GM18498 (cell line): Measurements from ENCODE around the gene SNED1.
"Not testable (repeated sequence)": the region's sequence is repeated elsewhere in the genome, so short reads cannot be mapped to it uniquely, and the experiment has no call there.

Experiments
- ATAC-seq: cut with Tn5 transposase; IDR thresholded peaks from one replicate; pipeline ENCODE4 v1.9.1; 2021; ENCODE audit warnings: mild to moderate bottlenecking, moderate library complexity; ENCODE audit not compliant: unreplicated experiment

SNED1 gene

DNA sequence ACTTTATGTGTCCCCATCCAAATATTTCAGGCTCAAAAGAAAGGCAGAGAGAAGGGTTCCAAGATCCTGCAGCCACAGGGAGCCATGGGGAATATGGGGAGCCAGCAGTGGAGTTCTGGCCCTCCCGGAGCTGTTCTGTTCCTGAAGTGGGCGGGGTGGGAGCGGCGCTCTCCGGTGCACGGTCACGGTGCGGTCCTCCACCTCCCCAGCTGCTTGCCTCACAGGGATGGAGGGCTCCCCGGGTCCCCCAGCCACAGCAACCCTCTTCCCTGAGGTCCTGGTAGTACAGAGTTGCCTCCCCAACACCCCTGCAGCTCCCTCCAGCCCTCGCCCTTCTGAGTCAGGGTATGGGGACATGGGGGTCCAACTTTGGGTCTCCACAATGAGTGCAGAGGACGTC is 26.2 kb upstream of the SNED1 start:
- ATAC-seq: no peak

DNA sequence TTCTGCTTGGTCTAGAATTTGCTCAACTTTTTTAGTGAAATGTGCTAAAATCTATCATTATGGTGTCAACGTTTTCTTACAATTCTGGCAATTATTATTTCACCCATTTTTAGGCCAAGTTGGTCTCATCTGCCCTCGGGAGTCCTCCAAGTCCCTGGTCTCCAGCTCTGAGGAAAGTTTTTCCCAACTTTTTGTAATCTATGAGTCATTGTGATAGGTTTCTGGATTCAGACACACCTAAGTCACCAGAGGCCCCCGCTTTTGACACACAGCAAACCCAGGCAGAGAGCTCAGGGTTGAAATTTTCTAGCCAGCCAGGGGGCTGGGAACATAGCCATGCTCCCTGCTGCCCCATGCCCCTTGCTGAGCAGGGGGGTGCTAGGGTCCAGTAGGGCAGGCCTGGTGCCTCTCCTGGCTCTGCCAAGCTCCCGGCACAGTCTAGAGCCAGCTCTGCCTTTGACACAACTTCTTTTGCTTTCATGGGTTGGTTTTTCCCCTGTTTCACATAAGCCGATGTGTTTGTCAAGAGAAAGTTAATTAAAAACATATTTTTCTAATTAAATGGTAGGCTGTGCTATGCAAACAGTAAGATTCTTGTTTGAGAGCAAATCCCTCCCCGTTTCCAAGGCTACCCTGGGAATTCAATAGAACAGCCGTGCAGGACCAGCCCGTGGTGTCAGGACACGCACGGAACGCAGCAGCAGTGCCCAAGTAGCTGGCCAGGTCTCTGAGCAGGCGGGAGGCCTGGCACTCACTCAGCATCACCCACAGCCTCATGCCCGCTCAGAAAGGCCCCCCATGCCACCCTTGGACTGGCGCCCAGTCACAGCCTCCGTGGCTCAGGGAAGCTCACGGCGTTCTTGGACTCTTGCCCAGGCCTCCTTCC is 25.5 kb upstream of the SNED1 start:
- no peak for ATAC-seq

DNA sequence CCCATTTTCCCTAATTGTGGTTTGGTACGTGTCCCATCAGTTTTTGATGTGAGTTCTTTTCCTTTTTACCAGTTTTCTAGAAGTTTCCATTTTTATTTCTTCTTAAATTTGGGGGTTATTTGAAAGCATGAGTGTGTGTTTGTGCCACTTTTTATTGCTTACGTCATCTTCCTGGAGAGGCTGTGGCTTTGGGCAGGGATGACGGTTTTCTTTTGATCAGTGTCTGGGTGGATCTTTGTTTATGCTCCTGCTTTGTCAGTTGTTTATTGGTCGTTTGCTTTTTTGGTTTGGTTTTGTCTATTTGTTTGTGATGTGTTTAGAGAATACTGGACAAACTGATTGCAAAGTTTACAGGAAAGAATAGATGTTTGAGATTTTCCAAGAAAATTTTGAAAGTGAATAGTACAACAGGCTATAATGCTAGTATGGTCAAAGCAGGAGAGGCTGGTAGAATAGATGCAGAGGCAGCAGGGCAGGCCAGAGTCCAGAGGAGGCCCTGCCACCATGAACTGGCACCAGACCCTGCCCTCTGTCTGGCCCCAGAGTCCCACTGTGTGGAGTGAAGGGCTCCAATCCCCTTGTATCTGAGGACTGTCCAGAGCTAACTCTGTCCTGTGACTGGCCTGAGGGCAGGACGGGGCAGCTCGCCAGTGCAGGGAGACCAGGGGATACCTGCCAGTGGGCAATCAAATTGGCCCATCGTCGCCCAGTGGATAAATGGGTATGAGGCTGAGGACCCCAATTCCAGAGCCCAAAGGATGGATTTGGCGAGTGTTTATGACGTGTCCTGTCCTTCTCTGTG is 23.4 kb upstream of the SNED1 start:
- ATAC-seq: no peak

DNA sequence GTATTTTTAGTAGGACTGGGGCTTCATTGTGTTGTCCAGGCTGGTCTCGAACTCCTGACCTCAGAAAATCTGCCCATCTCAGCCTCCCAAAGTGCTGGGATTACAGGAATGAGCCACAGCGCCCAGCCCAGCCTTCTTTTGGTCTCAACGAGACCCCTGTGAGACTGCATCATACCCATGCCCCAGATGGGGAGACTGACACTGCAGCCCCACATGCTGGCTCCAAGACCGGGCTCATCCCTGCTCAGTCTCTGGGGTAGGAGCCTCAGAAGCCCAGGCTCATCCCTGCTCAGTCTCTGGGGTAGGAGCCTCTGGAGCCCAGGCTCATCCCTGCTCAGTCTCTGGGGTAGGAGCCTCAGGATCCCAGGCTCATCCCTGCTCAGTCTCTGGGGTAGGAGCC is 22.5 kb upstream of the SNED1 start:
- ATAC-seq: not testable (repeated sequence)

DNA sequence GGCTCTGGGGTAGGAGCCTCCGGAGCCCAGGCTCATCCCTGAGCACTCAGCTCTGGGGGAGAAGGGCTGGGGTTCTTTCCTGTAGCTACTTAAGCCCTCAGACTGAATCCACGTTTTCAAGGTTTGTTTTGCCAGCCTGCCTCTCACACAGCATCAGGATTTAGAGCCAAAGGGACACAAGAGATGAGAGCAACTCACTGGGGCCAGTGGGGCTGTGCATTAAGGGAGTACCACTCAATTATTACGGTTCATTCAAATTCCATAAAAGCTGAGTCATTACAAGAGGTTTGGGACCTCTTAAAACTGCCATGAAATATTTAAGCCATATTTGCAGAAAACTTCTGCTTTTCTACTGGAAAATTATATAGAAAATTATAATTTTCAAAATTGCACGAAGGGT is 17.1 kb upstream of the SNED1 start:
- ATAC-seq: no peak

DNA sequence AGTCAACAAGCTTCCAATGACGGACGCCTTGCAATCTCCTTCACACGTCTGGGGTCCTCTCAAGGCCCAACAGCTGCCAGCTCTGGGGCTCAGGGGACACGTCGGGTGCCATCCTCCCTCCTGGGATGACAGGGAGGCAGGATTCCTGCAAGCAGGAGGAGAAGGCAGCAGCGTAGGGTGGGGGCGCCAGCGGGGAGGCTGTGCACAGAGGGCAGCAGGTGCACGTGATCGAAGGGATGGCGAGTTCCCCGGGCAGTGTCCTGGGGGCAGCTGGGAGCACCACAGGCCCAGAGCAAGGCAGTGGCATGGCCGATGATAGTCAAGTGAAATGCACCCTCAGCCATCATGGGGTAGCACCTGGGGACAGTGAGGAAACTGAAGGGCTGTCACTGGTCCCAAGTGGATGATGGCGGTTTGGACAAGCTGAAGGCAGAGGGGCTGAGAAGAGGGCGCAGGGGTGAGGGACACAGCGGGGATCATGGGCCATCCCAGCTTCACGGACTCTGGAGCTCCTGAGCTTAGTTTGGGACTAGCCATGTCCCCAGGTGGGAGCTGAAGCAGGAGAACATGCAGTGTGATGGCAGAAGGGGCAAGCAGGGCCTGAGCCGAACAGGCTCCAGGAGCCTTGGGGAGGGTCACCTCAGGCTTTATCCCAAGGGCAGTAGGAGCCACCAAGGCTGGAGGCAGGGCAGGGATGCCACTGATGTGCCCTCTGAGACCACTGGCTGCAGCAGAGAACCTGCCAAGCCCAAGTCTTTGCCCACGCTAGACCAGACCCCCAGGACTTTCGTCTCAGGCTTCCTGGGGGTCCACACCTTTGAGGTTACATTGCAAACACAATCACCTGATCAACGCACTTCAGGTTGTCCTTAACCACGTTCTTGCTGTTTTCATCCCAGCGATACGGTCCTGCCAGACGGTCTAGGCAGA is 16.3 kb upstream of the SNED1 start:
- ATAC-seq: no peak

DNA sequence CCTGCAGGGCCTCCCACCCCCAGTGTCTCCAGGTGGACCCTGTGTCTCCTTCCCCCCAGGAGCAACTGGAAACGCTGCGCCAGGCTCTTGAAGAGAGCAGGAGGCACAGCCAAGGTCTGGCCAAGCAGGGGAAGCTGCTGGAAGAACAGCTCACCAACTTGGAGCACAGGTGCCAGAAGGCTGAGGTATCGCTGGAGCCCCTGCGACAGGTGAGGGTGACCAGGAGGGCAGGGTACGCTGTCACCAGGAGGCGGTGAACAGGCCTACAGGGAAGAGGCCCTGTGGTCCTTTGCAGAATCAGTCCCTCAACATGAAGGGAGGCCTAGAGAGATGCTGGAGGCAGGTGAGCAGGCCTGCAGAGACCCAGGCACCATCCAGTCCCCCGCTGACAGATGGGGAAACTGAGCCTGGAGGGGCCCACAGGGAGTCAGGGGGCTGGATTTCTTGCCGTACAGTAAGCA is 15.6 kb upstream of the SNED1 start:
- no peak for ATAC-seq

DNA sequence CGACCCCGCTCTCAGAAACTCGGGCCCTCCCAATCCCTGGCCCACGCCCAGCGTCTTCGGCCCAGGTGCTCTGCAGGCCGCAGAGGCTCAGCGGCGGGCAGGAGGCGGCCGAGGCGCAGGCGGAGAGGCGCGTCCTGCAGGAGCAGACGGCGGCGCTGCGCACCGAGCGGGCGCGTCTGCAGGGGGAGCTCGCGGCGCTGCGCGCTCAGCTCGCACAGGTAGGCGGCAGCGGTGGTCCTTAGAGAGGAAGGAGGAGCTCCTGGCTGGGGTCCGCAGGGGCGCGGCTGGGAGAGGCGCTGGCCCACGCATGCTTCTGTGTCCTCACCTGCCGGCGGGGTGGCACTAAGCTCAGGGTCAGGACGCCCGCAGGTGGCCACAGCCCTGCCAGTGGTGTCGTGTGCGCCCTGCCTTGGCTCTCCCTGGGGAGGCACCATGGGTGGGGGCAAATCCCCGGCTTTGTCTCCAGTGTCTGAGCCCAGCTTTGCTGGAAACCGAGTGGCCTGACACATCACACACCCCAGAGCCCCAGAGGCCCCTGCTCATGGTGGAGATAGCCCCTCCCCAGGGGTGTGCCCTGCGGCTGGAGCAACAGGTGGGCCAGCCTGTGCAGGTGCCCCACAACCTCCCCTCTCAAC is 14.9 kb upstream of the SNED1 start:
- ATAC-seq: no peak

DNA sequence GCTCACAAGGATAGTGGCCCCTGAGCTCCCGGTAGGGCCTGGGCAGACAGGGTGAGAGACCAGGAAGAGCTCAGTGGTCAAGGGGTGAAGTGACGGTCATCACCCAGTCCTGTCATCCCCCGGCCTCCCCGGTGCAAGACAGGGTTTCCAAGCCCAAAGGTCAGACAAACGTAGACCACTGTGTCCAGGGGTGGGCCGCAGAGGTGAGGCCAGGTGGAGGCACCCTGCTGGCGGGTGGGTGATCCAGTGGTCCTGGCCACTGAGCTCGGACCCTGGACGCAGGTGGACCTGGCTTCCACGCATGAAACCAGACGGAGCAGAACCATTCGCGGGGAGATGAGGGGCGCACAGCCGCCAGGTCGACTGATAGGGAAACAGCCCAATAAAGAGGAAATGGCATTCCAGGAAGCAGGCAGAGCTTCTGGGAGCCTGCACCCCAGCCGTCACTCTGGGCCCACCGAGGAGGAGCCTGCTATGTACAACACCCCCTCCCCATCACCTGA is 14.4 kb upstream of the SNED1 start:
- no peak for ATAC-seq

DNA sequence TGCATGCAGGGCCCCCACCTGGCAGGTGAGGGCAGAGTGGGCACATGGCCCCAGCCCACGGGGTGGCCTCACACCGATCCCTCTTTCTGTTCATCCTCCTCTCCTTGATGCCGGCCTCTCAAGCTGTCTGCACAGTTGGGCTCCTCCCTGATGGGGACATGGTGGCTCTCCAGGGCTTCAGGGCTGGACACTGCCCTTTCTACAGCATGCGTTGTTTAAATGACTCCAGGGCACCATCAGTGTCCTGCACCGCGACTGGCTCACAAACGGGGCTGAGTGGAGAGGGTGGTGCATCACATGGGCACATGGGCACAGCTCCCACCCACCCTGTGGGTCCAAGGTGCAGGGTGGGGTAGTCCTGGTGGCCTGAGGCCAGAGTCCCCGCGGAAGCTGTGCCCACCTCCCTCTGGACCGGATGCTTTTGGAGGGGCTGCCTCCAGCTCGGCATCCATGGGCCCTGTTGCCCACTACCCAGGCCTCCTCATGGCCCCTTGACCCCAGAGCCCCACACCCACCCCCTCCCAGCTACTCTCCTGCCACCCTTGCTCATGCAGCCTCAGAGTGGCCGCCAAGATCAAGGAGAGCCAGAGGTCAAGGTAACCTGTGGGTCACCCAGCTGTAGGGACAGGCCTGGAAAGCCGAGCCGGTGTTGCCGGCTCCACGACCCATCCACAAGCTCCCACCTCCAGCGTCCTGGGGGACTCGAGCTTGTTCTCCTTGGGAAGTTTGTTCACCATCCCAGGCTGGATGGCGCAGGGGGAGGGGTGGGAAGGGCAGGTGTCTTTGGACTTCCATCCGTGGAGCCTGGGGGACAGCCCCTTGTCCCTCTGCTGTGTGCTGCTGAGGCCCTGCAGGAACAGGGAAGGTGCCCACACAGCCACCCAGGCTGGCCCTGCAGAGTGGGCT is 12.3 kb upstream of the SNED1 start:
- ATAC-seq: no peak

DNA sequence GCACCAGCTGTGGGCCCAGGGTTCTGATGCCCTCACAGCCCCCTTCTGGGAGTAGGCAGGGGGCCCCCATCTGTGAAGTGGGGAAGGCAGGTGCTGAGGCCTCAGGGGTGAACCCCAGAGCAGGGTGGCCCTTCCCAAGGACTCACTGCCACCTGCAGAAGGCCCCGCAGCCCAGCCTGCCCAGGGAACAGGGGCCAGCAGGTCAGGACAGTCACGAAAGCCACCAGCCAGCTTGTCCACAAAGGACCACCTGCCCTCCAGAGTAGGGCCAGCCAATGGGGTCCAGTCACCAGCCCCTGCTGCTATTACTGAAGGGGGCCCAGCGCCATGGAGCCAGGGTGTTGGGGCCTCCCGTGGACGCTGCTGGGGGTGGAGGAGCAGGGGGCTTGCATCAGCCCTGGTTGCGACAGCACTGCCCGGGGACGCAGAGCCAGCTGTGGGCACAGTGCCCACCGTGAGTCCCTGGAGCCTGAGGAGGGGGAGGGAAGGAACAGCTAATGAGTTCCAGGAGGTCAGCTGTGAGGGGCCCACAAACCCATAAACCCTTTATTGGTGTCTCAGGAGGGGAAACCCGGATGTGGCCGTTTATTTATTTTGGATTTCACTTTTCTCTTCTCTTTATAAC is 11.5 kb upstream of the SNED1 start:
- no peak for ATAC-seq

DNA sequence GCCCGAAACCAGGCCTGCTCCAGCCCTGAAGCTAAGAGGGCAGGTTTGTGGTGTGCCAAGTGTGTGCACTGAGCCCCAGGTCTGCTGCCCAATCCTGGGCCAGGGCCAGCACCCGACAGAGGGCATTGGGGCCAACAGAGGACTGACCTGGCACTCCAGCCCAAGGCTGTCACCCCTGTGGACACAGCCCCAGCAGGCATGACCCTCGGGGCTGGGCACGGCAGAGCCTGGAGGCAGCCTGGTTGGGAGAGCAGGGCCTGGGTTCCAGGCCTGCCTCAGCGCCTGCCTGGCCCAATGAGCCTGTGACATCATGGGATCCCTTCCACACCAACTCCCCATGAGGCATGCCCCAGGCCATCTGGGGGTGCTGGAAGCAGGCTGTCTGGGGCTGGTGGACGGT is 10.8 kb upstream of the SNED1 start:
- ATAC-seq: no peak

DNA sequence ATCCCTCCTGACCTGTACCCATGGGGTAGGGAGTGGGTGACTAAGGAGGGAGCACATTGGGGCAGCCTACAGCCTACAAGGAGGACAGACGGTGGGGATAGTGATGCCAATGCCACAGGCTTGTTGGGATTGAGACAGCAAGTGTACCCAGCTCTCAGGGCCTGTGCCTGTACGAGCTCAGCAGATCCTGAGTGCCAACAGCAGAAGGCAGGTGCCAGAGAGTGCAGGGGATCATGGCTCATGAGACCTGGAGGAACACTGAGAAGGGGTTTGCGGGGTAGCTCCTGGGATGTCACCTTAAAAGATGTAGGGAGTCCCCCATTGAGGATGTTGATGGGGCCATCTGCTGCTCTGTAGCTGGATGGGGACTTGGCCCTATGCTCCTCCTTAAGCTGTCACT is 10.3 kb upstream of the SNED1 start:
- no peak for ATAC-seq

DNA sequence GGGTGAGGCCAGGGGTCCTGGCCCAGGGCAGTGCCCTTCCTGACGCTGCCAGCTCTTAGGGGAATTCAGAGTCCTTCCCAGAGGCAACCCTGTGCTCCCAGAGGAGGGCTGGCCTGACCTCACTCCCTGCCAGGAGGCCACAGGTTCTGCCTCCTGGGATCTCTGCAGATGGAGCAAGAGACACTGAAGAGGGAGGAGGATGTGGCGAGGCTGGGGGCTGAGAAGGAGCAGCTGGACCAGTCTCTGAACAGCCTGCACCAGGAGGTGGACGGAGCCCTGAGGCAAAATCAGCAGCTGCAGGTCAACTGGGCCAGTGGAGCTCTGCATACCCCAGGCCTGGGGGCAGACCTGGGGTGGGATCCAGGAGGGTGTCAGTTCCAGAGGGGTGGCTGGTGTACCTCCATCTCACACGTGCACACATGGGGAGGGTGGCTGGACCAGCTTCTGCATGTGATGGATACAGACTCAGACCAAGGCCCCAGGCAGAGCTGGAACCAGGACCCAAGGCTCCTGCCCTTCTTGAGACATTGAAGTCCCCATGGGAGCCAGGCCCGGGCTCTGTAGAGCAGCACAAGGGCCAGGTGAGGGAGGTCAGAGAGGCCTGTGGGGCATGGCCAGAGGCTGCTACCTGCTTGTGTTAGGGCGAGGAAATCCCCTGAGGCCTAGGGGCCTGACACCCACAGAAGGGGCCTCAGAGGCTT is 9.7 kb upstream of the SNED1 start:
- no peak for ATAC-seq

DNA sequence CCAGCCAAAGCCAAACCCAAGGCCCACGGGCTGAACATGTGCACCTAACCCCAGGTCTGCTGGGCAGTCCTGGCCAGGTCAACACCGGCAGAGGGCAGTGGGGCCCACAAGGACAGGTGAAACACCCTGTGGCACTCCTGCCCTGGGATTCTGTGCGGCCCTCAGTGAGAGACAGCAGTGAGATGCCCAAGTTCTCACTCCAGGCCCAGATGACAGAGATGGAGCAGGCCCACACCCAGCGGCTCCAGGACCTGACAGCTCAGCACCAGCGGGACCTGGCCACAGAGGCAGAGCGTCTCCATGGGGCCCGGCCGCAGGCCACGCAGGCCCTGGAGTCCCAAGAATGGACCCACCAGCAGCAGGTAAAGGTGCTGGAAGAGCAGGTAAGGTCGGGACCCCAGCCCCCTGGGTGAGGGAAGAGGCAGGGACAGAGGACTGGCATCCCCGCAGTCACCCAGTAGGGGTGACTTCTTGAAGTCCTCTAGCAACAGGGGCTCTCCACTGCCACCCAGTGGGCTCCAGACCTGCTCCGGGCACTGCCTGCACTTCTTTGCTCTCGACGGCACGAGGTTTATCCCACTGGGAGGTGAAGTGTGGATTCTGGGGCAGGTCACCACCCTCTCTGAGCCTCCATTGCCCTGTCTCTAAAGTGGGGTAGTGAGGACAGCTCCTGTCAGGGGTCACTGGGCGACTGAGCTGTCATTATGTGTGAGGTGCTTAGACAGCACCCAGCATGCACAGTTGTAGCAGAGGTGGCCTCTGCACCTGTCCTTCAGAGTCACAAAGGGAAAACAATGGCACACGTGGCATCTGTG is 8.8 kb upstream of the SNED1 start:
- no peak for ATAC-seq

DNA sequence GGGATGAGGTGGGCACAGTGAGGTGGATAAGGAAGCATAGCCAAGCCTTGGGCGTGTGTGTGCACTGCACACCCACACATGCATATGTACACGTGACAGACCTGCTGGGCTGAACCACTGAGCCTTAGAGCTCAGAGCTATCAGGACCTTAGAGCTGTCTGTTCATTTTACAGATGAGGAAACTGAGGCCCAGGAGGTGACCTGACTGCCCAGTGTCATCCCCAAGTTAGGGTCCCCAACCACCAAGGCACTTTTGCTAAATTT is 8.2 kb upstream of the SNED1 start:
- no peak for ATAC-seq

DNA sequence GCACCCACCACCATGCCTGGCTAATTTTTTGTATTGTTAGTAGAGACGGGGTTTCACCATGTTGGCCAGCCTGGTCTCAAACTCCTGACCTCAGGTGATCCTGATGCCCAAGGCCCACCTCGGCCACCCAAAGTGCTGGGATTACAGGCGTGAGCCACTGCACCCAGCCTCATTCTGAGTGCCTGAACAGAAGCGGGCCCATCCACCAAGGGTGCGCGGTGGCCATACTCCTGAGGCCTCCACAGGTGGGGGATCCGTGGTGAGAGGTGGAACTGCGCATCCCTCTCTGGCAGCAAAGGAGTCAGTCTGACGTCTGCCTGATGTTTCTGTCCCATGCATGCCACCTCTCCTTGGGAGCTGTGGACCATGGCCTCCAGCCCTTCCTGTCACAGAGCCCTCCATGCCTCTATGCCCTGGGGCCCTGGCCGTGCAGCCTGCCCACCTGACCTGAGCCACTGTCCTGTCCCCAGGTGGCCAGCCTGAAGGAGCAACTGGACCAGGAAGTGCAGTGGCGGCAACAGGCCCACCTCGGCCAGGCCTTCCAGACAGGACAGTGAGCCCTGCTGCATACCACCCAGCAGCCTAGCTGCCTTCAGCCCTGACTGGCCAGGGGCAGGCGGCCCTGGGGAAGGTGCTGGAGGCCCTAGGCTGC is 7.6 kb upstream of the SNED1 start:
- ATAC-seq: no peak
